Thoracic aorta (tissue), 2 donors: ENCODE measurements around the gene FCRL6. TPM values are rescaled to one million over a fixed set of nuclear protein-coding genes. Genes with fewer than 3 reads are reported as not detected.

ENCODE experiments used
- ATAC-seq: fragments of 150-250 bp; one replicate; pipeline ENCODE4 v1.8.0; 2017; ENCODE audit warnings: low read depth; ENCODE audit not compliant: insufficient number of reproducible peaks, low FRiP score
- DNase-seq: peaks from one replicate; pipeline ENCODE4 v3.0.0-alpha.2; 2020; ENCODE audit warnings: low spot score
- H3K27ac ChIP-seq, 2 donors: fragments of 200-600 bp; sonication (generic); 1 replicate in 1 of 2; 2 replicates in 1 of 2; pipeline ENCODE4 v1.5.1; 2016; ENCODE audit warnings: mild to moderate bottlenecking in 2 of 2, moderate library complexity in 2 of 2
- H3K27me3 ChIP-seq: fragments of 200-600 bp; sonication (generic); replicated peaks from 2 replicates; pipeline ENCODE4 v1.6.0; 2016; ENCODE audit warnings: mild to moderate bottlenecking; ENCODE audit not compliant: insufficient read depth
- H3K36me3 ChIP-seq: fragments of 200-600 bp; sonication (generic); one replicate; pipeline ENCODE4 v1.5.1; 2016
- H3K4me1 ChIP-seq, 2 donors: fragments of 200-600 bp; sonication (generic); 1 replicate in 1 of 2; 2 replicates in 1 of 2; pipeline versions ENCODE4 v1.5.1 to v1.6.0; 2016; ENCODE audit warnings: low read depth in 2 of 2, mild to moderate bottlenecking in 1 of 2; ENCODE audit not compliant: control insufficient read depth in 1 of 2
- H3K4me3 ChIP-seq: fragments of 200-600 bp; sonication (generic); 2 replicates; pipeline ENCODE4 v1.5.1; 2016; ENCODE audit warnings: mild to moderate bottlenecking
- H3K9me3 ChIP-seq: fragments of 200-600 bp; sonication (generic); 2 replicates; pipeline ENCODE4 v1.5.1; 2016
- CTCF ChIP-seq: fragments of 200-600 bp; sonication (generic); IDR thresholded peaks from one replicate; pipeline ENCODE4 v1.5.1; 2019; ENCODE audit warnings: antibody characterized with exemption
- total RNA-seq, 2 donors: library from RNA; depleted of rRNA; stranded (reverse); fragments of >200 nt; gene quantifications; one replicate each; pipeline versions ENCODE4 v1.1.0 to v1.2.3, GENCODE V29; 2016

FCRL6 gene
- total RNA-seq, 2 donors from 2014 or later: not detected

DNA sequence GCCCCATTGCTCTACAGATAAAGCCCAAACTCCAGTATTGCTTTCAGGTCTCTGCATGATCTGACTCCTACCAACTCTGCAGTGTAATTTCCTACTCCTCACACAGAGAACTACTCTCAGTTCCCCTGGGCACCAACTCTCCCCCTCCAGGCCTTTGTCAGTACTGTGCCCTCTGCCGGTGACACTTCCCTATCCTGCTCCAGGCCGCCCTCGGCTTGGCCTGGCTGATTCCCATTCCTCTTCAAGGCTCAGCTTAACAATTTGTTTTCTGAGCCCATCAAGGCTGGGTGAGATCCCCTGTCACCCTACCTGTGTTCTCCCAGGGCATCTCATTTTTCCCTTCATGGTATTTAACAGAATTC, 27.1 kb downstream of the FCRL6 start:
- ATAC-seq (no peak), DNase-seq (no peak)
- Histone ChIP-seq H3K27ac (no peak overlapping the region), H3K4me3 (no peak overlapping the region), H3K9me3 (no peaks in the 10 kb centered on the region), H3K36me3 (no peaks in the 10 kb centered on the region), H3K27me3 (no peaks in the 10 kb centered on the region), H3K4me1 (peaks cover 3 to 10% of the 10 kb centered on the region in 2 donors)
- TF ChIP-seq CTCF: peak; percentile 22

DNA sequence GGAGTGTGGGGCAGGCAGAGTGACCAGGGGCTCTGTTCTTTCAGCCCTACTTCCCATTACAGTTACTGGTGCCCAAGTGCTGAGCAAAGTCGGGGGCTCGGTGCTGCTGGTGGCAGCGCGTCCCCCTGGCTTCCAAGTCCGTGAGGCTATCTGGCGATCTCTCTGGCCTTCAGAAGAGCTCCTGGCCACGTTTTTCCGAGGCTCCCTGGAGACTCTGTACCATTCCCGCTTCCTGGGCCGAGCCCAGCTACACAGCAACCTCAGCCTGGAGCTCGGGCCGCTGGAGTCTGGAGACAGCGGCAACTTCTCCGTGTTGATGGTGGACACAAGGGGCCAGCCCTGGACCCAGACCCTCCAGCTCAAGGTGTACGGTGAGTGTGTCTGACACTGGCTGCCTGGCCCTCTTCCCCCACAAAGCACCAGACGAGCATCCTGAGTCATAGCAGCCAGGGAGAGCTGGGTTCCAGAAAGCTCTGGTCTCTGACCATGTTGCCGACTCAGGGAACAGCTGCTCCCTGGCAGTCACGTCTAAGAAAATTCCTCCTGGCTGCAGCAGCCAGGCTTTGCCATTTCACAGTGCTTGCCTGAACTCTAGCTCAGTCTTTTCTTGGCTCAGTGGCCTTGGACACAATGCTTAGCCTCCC, 27.8 kb downstream of the FCRL6 start:
- Histone ChIP-seq H3K36me3 (no peaks in the 10 kb centered on the region), H3K4me3 (peak overlapping the region; percentile 1), H3K27ac (peak overlapping the region in 1 of 2 donors; percentile 39), H3K4me1 (peaks cover 3 to 10% of the 10 kb centered on the region in 2 donors), H3K27me3 (no peaks in the 10 kb centered on the region), H3K9me3 (no peaks in the 10 kb centered on the region)
- no peak for ATAC-seq
- no peak for TF ChIP-seq CTCF
- DNase-seq: no peak

DNA sequence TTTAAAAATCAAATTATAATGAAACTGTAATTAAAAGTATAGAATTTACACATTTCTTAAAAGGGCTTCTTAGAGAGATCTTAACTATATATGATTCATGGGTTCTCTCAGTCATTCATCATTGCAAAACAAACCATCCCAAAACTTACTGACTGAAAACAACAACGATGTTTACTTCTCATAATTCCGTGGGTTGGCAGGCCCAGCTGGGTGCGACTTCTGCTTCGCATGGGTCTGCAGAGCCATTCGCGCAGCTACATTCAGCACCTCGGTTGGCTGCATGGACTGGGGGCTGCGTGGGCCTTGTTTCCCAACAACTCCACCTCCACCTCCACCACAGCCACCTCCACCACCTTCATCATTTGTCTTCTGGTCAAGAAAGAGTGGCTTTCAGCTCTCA, 28.6 kb downstream of the FCRL6 start:
- H3K27me3 ChIP-seq: no peaks in the 10 kb centered on the region
- ATAC-seq: no peak
- H3K9me3 ChIP-seq: no peaks in the 10 kb centered on the region
- H3K36me3 ChIP-seq: no peaks in the 10 kb centered on the region
- H3K4me3 ChIP-seq: no peak overlapping the region
- H3K27ac ChIP-seq: no peak overlapping the region
- no peak for DNase-seq
- peaks cover 3 to 14% of the 10 kb centered on the region in 2 donors for H3K4me1 ChIP-seq
- no peak for TF ChIP-seq CTCF

- no peak overlapping the region for H3K4me3 ChIP-seq
- no peak for TF ChIP-seq CTCF
- DNase-seq: no peak
- H3K4me1 ChIP-seq: peaks cover 3 to 15% of the 10 kb centered on the region in 2 donors
- H3K9me3 ChIP-seq: no peaks in the 10 kb centered on the region
- no peak for ATAC-seq
- no peaks in the 10 kb centered on the region for H3K36me3 ChIP-seq
- no peaks in the 10 kb centered on the region for H3K27me3 ChIP-seq
- no peak overlapping the region for H3K27ac ChIP-seq
Measured at GRCh38 chr1:159831412-159832141, 29.4 kb downstream of the FCRL6 start.

- DNase-seq (no peak), ATAC-seq (no peak)
- Histone ChIP-seq H3K4me3 (no peak overlapping the region), H3K27ac (no peak overlapping the region), H3K4me1 (peaks cover 3 to 15% of the 10 kb centered on the region in 2 donors), H3K27me3 (no peaks in the 10 kb centered on the region), H3K36me3 (no peaks in the 10 kb centered on the region), H3K9me3 (no peaks in the 10 kb centered on the region)
- no peak for TF ChIP-seq CTCF
Measured at GRCh38 chr1:159832309-159832708, 30.1 kb downstream of the FCRL6 start.
